Stimulated activated CD4-positive, alpha-beta T cell treated with anti-CD3 and anti-CD28 coated beads, Interleukin-4, amount 100 ng/mL, for 24 hours (primary cell): Measurements from ENCODE around the gene LAMA2.

Experiments used
- DNase-seq: peaks from one replicate; pipeline ENCODE4 v3.0.0-alpha.2; 2020

LAMA2 gene

GRCh38 chr6:129500958-129501739, 618.2 kb downstream of the LAMA2 start:
- DNase-seq = peak; percentile 25

GRCh38 chr6:129501740-129502660, 619.1 kb downstream of the LAMA2 start:
- DNase-seq = no peak

GRCh38 chr6:129504456-129504855, 621.5 kb downstream of the LAMA2 start:
- DNase-seq = no peak

GRCh38 chr6:129507059-129507807, 624.3 kb downstream of the LAMA2 start:
- DNase-seq = no peak

GRCh38 chr6:129507846-129508245, 624.9 kb downstream of the LAMA2 start:
- DNase-seq = no peak

GRCh38 chr6:129508477-129509145, 625.7 kb downstream of the LAMA2 start:
- no peak for DNase-seq

GRCh38 chr6:129510950-129511349, 628.0 kb downstream of the LAMA2 start:
- no peak for DNase-seq

- DNase-seq = no peak
Observed at GRCh38 chr6:129513471-129513870, 630.5 kb downstream of the LAMA2 start.

GRCh38 chr6:129515004-129515403, 632.1 kb downstream of the LAMA2 start:
- no peak for DNase-seq

GRCh38 chr6:129516005-129516404, 633.1 kb downstream of the LAMA2 start:
- DNase-seq = no peak

GRCh38 chr6:129516787-129517186, 633.8 kb downstream of the LAMA2 start:
- no peak for DNase-seq

GRCh38 chr6:129517288-129517687, 634.4 kb downstream of the LAMA2 start:
- DNase-seq = no peak

- no peak for DNase-seq
Observed at GRCh38 chr6:129519750-129520149, 636.8 kb downstream of the LAMA2 start.

- no peak for DNase-seq
Observed at GRCh38 chr6:129521946-129522345, 639.0 kb downstream of the LAMA2 start.

GRCh38 chr6:129523816-129524215, 640.9 kb downstream of the LAMA2 start:
- no peak for DNase-seq

- DNase-seq = no peak
Observed at GRCh38 chr6:129525055-129525454, 642.1 kb downstream of the LAMA2 start.

- DNase-seq = no peak
Observed at GRCh38 chr6:129534926-129535325, 652.0 kb downstream of the LAMA2 start.

- no peak for DNase-seq
Observed at GRCh38 chr6:129536271-129536670, 653.3 kb downstream of the LAMA2 start.

- DNase-seq = no peak
Observed at GRCh38 chr6:129539032-129539431, 656.1 kb downstream of the LAMA2 start.

- no peak for DNase-seq
Observed at GRCh38 chr6:129542705-129543104, 659.8 kb downstream of the LAMA2 start.

- DNase-seq = no peak
Observed at GRCh38 chr6:129543981-129544380, 661.0 kb downstream of the LAMA2 start.

GRCh38 chr6:129544892-129545612, 662.1 kb downstream of the LAMA2 start:
- no peak for DNase-seq
